ENCODE data around the gene BBIP1.

DNA sequence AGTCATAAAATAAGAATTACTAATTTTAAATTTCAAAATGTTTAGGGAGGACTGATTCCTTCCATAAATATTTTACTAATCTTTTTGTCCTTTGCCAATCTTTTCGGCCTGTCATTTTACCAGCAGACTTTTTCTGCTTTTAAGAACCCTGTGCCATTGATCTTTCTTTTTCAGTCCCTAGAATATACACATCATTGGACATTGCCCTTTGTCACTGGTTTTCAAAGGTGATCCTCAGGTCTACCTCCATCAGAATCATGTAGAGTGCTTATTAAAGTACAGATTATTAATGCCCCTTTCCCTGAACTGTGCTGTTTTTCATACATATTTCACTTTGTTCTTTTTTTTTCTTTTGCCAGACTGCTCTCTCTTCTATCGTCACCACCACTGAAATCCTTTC is 44.2 kb upstream of the BBIP1 start:
- TF ChIP-seq CTCF (IDR thresholded peaks at IDR 0.05) (no peak), POLR2A (IDR thresholded peaks at IDR 0.05) (no peak)
